ENCODE measurements around the gene AOC3.
"Not testable (repeated sequence)": the region's sequence is repeated elsewhere in the genome, so short reads cannot be mapped to it uniquely, and the experiment has no call there.

The AOC3 gene

GRCh38 chr17:42849451-42850181, 1.4 kb upstream of the AOC3 start:
- no peak overlapping the region for H3K4me3 ChIP-seq (ENCODE audit: low read length)
- no peak for TF ChIP-seq CTCF (conservative IDR thresholded peaks at IDR 0.05; ENCODE audit: low read depth, low read length)
- no peak for DNase-seq (ENCODE audit: low read depth)

- not testable (repeated sequence) for H3K4me3 ChIP-seq (ENCODE audit: low read length); DNase-seq (ENCODE audit: low read depth)
These were observed 607 bp downstream of the AOC3 start for GRCh38 chr17:42851371-42852240.

- TF ChIP-seq CTCF (conservative IDR thresholded peaks at IDR 0.05; ENCODE audit: low read depth, low read length), result no peak
- H3K4me3 ChIP-seq (ENCODE audit: low read length), result no peak overlapping the region
- no peak for DNase-seq (ENCODE audit: low read depth)
These were observed 1.4 kb downstream of the AOC3 start for GRCh38 chr17:42852351-42852750.

GRCh38 chr17:42853004-42853403, 2.0 kb downstream of the AOC3 start:
- no peak overlapping the region for H3K4me3 ChIP-seq (ENCODE audit: low read length)
- TF ChIP-seq CTCF (conservative IDR thresholded peaks at IDR 0.05; ENCODE audit: low read depth, low read length), result no peak
- no peak for DNase-seq (ENCODE audit: low read depth)

GRCh38 chr17:42853597-42853967, 2.6 kb downstream of the AOC3 start:
- no peak for TF ChIP-seq CTCF (conservative IDR thresholded peaks at IDR 0.05; ENCODE audit: low read depth, low read length)
- no peak for DNase-seq (ENCODE audit: low read depth)
- H3K4me3 ChIP-seq (ENCODE audit: low read length), result no peak overlapping the region

GRCh38 chr17:42853968-42854790, 3.2 kb downstream of the AOC3 start:
- no peak for DNase-seq (ENCODE audit: low read depth)
- TF ChIP-seq CTCF (conservative IDR thresholded peaks at IDR 0.05; ENCODE audit: low read depth, low read length), result no peak
- H3K4me3 ChIP-seq (ENCODE audit: low read length), result no peak overlapping the region

- H3K4me3 ChIP-seq (ENCODE audit: low read length), result no peak overlapping the region
- DNase-seq (ENCODE audit: low read depth), result no peak
- TF ChIP-seq CTCF (conservative IDR thresholded peaks at IDR 0.05; ENCODE audit: low read depth, low read length), result no peak
These were observed 4.1 kb downstream of the AOC3 start for GRCh38 chr17:42855048-42855596.

GRCh38 chr17:42856093-42856492, 5.1 kb downstream of the AOC3 start:
- H3K4me3 ChIP-seq (ENCODE audit: low read length); DNase-seq (ENCODE audit: low read depth): not testable (repeated sequence)

GRCh38 chr17:42856516-42856915, 5.5 kb downstream of the AOC3 start:
- DNase-seq (ENCODE audit: low read depth); H3K4me3 ChIP-seq (ENCODE audit: low read length): not testable (repeated sequence)

All from retinal pigment epithelial cell (primary cell).